Right atrium auricular region (tissue), 2 donors: Measurements from ENCODE around the gene CLOCK. TPM values are rescaled to one million over a fixed set of nuclear protein-coding genes. Genes with fewer than 3 reads are reported as not detected.

ENCODE experiments used
- DNase-seq: peaks from one replicate; pipeline ENCODE4 v3.0.0-alpha.2; 2019; ENCODE audit warnings: low spot score
- H3K27ac ChIP-seq, 2 donors: fragments of 200-600 bp; sonication (generic); 1 replicate in 1 of 2; 2 replicates in 1 of 2; pipeline ENCODE4 v1.5.1; 2016 to 2019
- H3K27me3 ChIP-seq, 2 donors: fragments of 200-600 bp; sonication (generic); one replicate each; pipeline versions ENCODE4 v1.5.1 to v1.6.0; 2017 to 2019
- H3K36me3 ChIP-seq: fragments of 200-600 bp; sonication (generic); one replicate; pipeline ENCODE4 v1.5.1; 2016
- H3K4me1 ChIP-seq, 2 donors: fragments of 200-600 bp; sonication (generic); one replicate each; pipeline versions ENCODE4 v1.5.1 to v1.6.0; 2017 to 2019
- H3K4me3 ChIP-seq, 2 donors: fragments of 200-600 bp; sonication (generic); 1 replicate in 1 of 2; 2 replicates in 1 of 2; pipeline ENCODE4 v1.5.1; 2017 to 2019; ENCODE audit warnings: mild to moderate bottlenecking in 1 of 2, moderate library complexity in 1 of 2
- H3K9me3 ChIP-seq, 2 donors: fragments of 200-600 bp; sonication (generic); one replicate each; pipeline ENCODE4 v1.5.1; 2019
- total RNA-seq, 2 donors: library from RNA; depleted of rRNA; stranded (reverse); fragments of >200 nt; gene quantifications; one replicate each; pipeline ENCODE4 v1.1.0, GENCODE V29; 2016
- TF ChIP-seq, protein P1 (sequence below), 2 donors: fragments of 200-600 bp; sonication (generic); IDR thresholded peaks; one replicate each; pipeline ENCODE4 v1.5.1; 2019; ENCODE audit warnings: antibody characterized with exemption in 2 of 2

CLOCK gene
- total RNA-seq, 2 donors from 2014 or later, result 29.8 to 33.2 TPM

DNA sequence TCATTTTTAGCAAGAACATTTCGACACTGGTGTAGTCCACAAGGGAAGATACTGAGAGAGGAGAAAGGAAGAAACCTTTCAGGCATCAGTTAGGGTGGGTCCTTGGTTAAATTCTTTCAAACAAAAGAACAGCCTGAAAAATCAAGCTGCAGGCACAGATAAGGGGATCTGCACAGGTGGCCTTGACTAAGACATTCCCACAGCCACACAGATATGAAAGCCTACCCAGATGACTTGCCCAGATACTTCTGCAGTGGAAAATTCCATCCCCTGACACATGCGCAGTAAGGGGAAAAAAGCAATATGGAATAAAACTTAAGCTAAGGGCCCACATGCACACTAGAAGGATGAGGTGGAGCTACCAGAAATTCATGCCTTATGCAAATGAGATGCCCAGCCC, 159.9 kb downstream of the CLOCK start:
- Histone ChIP-seq H3K4me1 (no peaks in the 10 kb centered on the region), H3K27me3 (no peaks in the 10 kb centered on the region), H3K9me3 (no peaks in the 10 kb centered on the region), H3K4me3 (no peak overlapping the region), H3K27ac (no peak overlapping the region), H3K36me3 (no peaks in the 10 kb centered on the region)
- TF ChIP-seq, protein P1, sequence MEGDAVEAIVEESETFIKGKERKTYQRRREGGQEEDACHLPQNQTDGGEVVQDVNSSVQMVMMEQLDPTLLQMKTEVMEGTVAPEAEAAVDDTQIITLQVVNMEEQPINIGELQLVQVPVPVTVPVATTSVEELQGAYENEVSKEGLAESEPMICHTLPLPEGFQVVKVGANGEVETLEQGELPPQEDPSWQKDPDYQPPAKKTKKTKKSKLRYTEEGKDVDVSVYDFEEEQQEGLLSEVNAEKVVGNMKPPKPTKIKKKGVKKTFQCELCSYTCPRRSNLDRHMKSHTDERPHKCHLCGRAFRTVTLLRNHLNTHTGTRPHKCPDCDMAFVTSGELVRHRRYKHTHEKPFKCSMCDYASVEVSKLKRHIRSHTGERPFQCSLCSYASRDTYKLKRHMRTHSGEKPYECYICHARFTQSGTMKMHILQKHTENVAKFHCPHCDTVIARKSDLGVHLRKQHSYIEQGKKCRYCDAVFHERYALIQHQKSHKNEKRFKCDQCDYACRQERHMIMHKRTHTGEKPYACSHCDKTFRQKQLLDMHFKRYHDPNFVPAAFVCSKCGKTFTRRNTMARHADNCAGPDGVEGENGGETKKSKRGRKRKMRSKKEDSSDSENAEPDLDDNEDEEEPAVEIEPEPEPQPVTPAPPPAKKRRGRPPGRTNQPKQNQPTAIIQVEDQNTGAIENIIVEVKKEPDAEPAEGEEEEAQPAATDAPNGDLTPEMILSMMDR (IDR thresholded peaks at IDR 0.05), result no peak
- no peak for DNase-seq

DNA sequence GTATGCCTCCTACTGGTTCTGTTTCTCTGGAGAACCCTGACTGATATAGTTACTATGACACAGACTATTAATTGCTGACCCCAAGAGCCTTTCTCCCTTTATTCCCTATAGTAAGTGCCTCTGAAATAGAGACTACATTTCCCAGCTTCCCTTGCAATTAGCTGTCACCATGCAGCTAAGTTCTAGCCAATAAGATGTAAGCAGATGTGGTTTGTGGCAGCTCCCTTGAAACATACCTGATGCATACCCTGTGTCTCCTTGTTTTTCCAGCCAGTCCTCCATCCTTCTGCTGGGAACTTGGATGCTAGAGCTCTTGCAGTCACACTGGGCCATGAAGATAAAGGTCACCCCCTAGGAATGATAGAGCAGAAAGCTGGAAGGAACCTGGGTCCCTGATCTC, 160.6 kb downstream of the CLOCK start:
- no peak overlapping the region for H3K27ac ChIP-seq
- H3K27me3 ChIP-seq, result no peaks in the 10 kb centered on the region
- TF ChIP-seq, protein P1 (IDR thresholded peaks at IDR 0.05), result no peak
- no peak for DNase-seq
- H3K4me3 ChIP-seq, result no peak overlapping the region
- no peaks in the 10 kb centered on the region for H3K36me3 ChIP-seq
- H3K9me3 ChIP-seq, result no peaks in the 10 kb centered on the region
- no peaks in the 10 kb centered on the region for H3K4me1 ChIP-seq

DNA sequence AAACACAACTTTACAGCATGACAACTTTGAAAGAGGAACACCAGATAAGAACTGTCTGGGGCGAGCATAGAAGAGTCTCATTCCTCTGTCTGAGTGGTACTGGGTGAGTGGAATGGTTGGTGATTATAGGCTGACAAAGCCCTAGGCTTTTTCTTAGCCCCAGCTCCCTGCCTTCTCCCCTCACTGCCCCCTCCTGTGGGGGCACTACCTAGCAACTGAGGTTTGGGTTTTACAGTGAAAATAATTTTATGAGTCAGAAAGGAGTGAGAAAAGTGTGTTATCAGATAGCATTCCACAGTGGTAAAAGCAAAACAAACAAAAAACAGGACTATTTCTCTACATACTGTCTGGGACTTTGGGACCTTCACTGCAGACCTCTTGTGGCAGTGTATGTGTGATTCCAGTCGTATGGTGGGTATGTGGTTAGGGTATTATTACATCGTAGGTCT, 161.5 kb downstream of the CLOCK start:
- no peak overlapping the region for H3K4me3 ChIP-seq
- no peak for DNase-seq
- no peak overlapping the region for H3K27ac ChIP-seq
- no peaks in the 10 kb centered on the region for H3K4me1 ChIP-seq
- H3K9me3 ChIP-seq, result no peaks in the 10 kb centered on the region
- TF ChIP-seq, protein P1 (IDR thresholded peaks at IDR 0.05), result no peak
- H3K36me3 ChIP-seq, result no peaks in the 10 kb centered on the region
- no peaks in the 10 kb centered on the region for H3K27me3 ChIP-seq

DNA sequence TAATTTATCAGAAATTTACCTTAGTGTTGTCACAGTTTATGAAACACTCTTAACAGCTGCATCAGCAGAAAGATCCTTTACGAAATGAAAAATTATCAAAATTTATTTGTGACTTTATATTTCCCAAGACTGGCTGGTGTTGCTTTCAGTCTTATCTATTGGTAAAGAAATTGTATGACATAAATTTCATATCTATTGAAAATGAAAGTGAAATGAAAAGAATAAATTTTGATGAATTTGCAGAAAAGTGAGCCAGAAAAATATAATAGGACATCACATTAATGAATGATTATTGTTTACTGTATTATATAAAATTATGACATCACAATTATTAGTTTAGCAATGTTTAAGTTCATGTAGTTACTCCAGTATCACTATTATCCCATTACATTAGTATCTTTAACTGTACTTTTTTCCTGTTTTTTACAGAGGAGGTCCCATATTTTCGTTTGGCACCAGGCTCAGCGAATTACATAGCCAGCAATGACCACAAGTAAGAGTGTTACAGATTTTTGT, 164.2 kb downstream of the CLOCK start:
- no peaks in the 10 kb centered on the region for H3K27me3 ChIP-seq
- no peak overlapping the region for H3K27ac ChIP-seq
- no peaks in the 10 kb centered on the region for H3K4me1 ChIP-seq
- TF ChIP-seq, protein P1 (IDR thresholded peaks at IDR 0.05), result no peak
- H3K4me3 ChIP-seq, result no peak overlapping the region
- no peaks in the 10 kb centered on the region for H3K9me3 ChIP-seq
- DNase-seq, result no peak
- H3K36me3 ChIP-seq, result no peaks in the 10 kb centered on the region

DNA sequence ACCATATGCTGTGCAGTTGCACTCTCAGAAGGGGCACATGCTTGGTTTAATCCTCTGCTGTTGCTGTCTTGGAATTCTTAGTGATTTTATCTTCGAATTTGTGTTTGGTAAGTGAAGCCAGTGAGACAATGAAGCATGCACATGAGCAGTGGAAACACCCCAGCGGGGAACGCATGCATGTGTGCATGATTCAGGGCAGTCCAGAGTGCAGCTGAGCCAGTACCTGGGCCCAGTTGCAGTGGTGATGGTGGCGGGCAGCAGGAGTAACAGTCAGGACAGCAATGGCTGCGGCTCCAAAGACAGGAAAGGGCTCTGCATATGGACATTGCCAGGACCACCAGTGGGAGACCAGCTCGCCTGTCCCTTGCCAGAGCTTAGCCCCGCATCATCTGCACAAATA, 165.2 kb downstream of the CLOCK start:
- H3K4me3 ChIP-seq, result no peak overlapping the region
- H3K36me3 ChIP-seq, result no peaks in the 10 kb centered on the region
- no peaks in the 10 kb centered on the region for H3K4me1 ChIP-seq
- no peaks in the 10 kb centered on the region for H3K27me3 ChIP-seq
- peak; percentile 34 for DNase-seq
- TF ChIP-seq, protein P1 (IDR thresholded peaks at IDR 0.05), result no peak
- H3K27ac ChIP-seq, result no peak overlapping the region
- no peaks in the 10 kb centered on the region for H3K9me3 ChIP-seq

DNA sequence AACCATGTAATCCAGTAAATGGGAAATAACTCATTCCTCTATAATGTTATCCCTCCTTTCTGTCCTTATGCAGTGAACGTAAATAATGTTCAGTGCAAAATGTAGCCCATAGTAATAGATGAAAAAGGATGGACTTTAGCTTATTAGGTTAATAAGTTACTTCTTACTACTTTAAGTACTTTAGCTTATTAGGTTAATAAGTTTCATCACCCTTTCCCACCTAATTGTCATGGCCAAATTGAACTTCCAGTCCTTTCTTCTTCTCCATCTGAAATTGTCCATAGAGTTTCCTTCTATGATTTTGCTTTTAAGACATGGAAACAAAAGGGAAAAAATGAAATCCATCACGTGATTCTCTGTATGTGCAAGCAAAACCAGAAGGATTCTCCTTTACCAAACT, 166.1 kb downstream of the CLOCK start:
- Histone ChIP-seq H3K36me3 (no peaks in the 10 kb centered on the region), H3K4me1 (no peaks in the 10 kb centered on the region), H3K27ac (no peak overlapping the region), H3K27me3 (no peaks in the 10 kb centered on the region), H3K9me3 (no peaks in the 10 kb centered on the region), H3K4me3 (no peak overlapping the region)
- TF ChIP-seq, protein P1 (IDR thresholded peaks at IDR 0.05), result no peak
- DNase-seq, result no peak
